HK-2 (cell line): ENCODE data around the gene CNNM1.

Experiments
- DNase-seq: peaks from one replicate; pipeline ENCODE4 v3.0.0-alpha.2; 2018; ENCODE audit not compliant: unreplicated experiment

CNNM1 gene

GRCh38 chr10:99418910-99419624, 89.9 kb downstream of the CNNM1 start:
- no peak for DNase-seq

GRCh38 chr10:99419688-99420087, 90.5 kb downstream of the CNNM1 start:
- DNase-seq: no peak

GRCh38 chr10:99421233-99421739, 92.1 kb downstream of the CNNM1 start:
- DNase-seq: no peak

- no peak for DNase-seq
Observed at GRCh38 chr10:99422529-99423096, 93.5 kb downstream of the CNNM1 start.

- DNase-seq: no peak
Observed at GRCh38 chr10:99424656-99425055, 95.5 kb downstream of the CNNM1 start.

GRCh38 chr10:99425204-99425603, 96.0 kb downstream of the CNNM1 start:
- no peak for DNase-seq

GRCh38 chr10:99426689-99427088, 97.5 kb downstream of the CNNM1 start:
- DNase-seq: no peak

- DNase-seq: no peak
Observed at GRCh38 chr10:99427566-99428190, 98.5 kb downstream of the CNNM1 start.

GRCh38 chr10:99429517-99430095, 100.5 kb downstream of the CNNM1 start:
- DNase-seq: no peak

- no peak for DNase-seq
Observed at GRCh38 chr10:99430116-99430450, 100.9 kb downstream of the CNNM1 start.

- peak; percentile 98 for DNase-seq
Observed at GRCh38 chr10:99430451-99431189, 101.5 kb downstream of the CNNM1 start, which contains the start of gene GOT1. Gene GOT1 (minus strand): TSS chr10:99430624. CDS start chr10:99430565, 59 bp downstream.

- peak; percentile 62 for DNase-seq
Observed at GRCh38 chr10:99431190-99431760, 102.1 kb downstream of the CNNM1 start.

GRCh38 chr10:99432047-99432446, 102.9 kb downstream of the CNNM1 start:
- no peak for DNase-seq

- DNase-seq: no peak
Observed at GRCh38 chr10:99432881-99433280, 103.7 kb downstream of the CNNM1 start.

- DNase-seq: no peak
Observed at GRCh38 chr10:99433378-99434020, 104.3 kb downstream of the CNNM1 start.

GRCh38 chr10:99435986-99436638, 107.0 kb downstream of the CNNM1 start:
- no peak for DNase-seq

- no peak for DNase-seq
Observed at GRCh38 chr10:99438890-99439289, 109.7 kb downstream of the CNNM1 start.

GRCh38 chr10:99442394-99442793, 113.2 kb downstream of the CNNM1 start:
- no peak for DNase-seq

GRCh38 chr10:99443500-99443899, 114.3 kb downstream of the CNNM1 start:
- DNase-seq: no peak
